SK-N-SH treated with all-trans-retinoic acid at 6 μM for 48 hours (cell line): ENCODE results near the gene GPC5.

Experiments used
- BACH2 ChIP-seq: fragments of 250-450 bp; sonication (Bioruptor Pico); IDR thresholded peaks from 2 replicates; pipeline ENCODE4 v1.9.0; 2021; ENCODE audit warnings: mild to moderate bottlenecking, borderline replicate concordance
- CSDC2 ChIP-seq: fragments of 250-450 bp; sonication (Bioruptor Pico); IDR thresholded peaks from 2 replicates; pipeline ENCODE4 v1.5.0; 2020; ENCODE audit warnings: mild to moderate bottlenecking, moderate library complexity
- ESRRG ChIP-seq: fragments of 250-450 bp; sonication (Bioruptor Pico); IDR thresholded peaks from 2 replicates; pipeline ENCODE4 v1.6.1; 2021; ENCODE audit warnings: mild to moderate bottlenecking
- GLIS3 ChIP-seq: fragments of 250-450 bp; sonication (Bioruptor Pico); IDR thresholded peaks from 2 replicates; pipeline ENCODE4 v1.5.0; 2020; ENCODE audit warnings: mild to moderate bottlenecking, moderate library complexity
- ISL1 ChIP-seq: fragments of 250-450 bp; sonication (Bioruptor Pico); IDR thresholded peaks from 2 replicates; pipeline ENCODE4 v2.1.2; 2022; ENCODE audit warnings: mild to moderate bottlenecking, moderate library complexity
- OSR1 ChIP-seq: fragments of 250-450 bp; sonication (Bioruptor Pico); IDR thresholded peaks from 2 replicates; pipeline ENCODE4 v1.8.0; 2022; ENCODE audit warnings: moderate library complexity, mild to moderate bottlenecking, inconsistent platforms
- PPARA ChIP-seq: fragments of 250-450 bp; sonication (Bioruptor Pico); IDR thresholded peaks from 2 replicates; pipeline ENCODE4 v1.5.0; 2020; ENCODE audit warnings: mild to moderate bottlenecking, borderline replicate concordance
- RARB ChIP-seq: fragments of 250-450 bp; sonication (Bioruptor Pico); IDR thresholded peaks from 2 replicates; pipeline ENCODE4 v1.8.0; 2021; ENCODE audit warnings: mild to moderate bottlenecking, moderate library complexity
- SNAI2 ChIP-seq: fragments of 250-450 bp; sonication (Bioruptor Pico); IDR thresholded peaks from 2 replicates; pipeline ENCODE4 v1.5.0; 2020; ENCODE audit warnings: mild to moderate bottlenecking, moderate library complexity
- TCF4 ChIP-seq: fragments of 250-450 bp; sonication (Bioruptor Pico); IDR thresholded peaks from 2 replicates; pipeline ENCODE4 v1.8.0; 2021; ENCODE audit warnings: mild to moderate bottlenecking, moderate library complexity, borderline replicate concordance
- ZNF70 ChIP-seq: fragments of 450-650 bp; formaldehyde crosslinking; IDR thresholded peaks from 2 replicates; pipeline ENCODE4 v1.5.0; 2020; ENCODE audit warnings: mild to moderate bottlenecking, moderate library complexity
- TF ChIP-seq, protein P1 (sequence below): fragments of 250-450 bp; sonication (Bioruptor Pico); IDR thresholded peaks from 2 replicates; pipeline ENCODE4 v1.8.0; 2020; ENCODE audit warnings: mild to moderate bottlenecking, moderate library complexity, borderline replicate concordance
- TF ChIP-seq, protein P2 (sequence below): fragments of 250-450 bp; sonication (Bioruptor Pico); IDR thresholded peaks from 2 replicates; pipeline ENCODE4 v1.5.1; 2020; ENCODE audit warnings: low read depth, mild to moderate bottlenecking, moderate library complexity
- TF ChIP-seq, protein P3 (sequence below): fragments of 250-450 bp; sonication (Bioruptor Pico); IDR thresholded peaks from 2 replicates; pipeline ENCODE4 v1.5.0; 2020; ENCODE audit warnings: mild to moderate bottlenecking, moderate library complexity

DNA sequence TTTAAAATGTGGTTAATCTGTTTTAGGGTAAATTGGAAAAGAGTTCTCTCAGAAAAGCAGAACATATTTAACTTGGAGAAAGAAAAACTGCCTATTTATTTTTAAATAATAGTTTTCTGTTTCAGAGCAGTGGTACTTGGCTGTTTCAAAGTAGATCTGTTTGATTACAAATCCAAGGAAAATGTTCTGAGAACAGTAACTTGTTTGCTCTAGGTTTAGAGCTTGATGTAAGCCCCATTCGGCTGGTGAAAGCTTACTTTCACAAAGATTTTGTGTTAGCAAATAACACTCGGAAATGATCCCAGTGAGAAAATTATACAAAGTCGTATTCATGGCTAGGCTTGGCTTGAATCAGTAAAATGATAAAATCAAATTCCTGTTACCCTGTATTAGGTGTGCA is 1432.4 kb downstream of the GPC5 start:
- TF ChIP-seq, protein P1, sequence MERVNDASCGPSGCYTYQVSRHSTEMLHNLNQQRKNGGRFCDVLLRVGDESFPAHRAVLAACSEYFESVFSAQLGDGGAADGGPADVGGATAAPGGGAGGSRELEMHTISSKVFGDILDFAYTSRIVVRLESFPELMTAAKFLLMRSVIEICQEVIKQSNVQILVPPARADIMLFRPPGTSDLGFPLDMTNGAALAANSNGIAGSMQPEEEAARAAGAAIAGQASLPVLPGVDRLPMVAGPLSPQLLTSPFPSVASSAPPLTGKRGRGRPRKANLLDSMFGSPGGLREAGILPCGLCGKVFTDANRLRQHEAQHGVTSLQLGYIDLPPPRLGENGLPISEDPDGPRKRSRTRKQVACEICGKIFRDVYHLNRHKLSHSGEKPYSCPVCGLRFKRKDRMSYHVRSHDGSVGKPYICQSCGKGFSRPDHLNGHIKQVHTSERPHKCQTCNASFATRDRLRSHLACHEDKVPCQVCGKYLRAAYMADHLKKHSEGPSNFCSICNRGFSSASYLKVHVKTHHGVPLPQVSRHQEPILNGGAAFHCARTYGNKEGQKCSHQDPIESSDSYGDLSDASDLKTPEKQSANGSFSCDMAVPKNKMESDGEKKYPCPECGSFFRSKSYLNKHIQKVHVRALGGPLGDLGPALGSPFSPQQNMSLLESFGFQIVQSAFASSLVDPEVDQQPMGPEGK (CRISPR knock-in tag), result no peak
- TF ChIP-seq GLIS3 (CRISPR knock-in tag) (no peak), ZNF70 (no peak), OSR1 (CRISPR knock-in tag) (no peak), ESRRG (CRISPR knock-in tag) (no peak), ISL1 (no peak), RARB (CRISPR knock-in tag) (no peak), CSDC2 (no peak), SNAI2 (CRISPR knock-in tag) (no peak), PPARA (CRISPR knock-in tag) (no peak), BACH2 (CRISPR knock-in tag) (no peak), TCF4 (CRISPR knock-in tag) (no peak)
- TF ChIP-seq, protein P2, sequence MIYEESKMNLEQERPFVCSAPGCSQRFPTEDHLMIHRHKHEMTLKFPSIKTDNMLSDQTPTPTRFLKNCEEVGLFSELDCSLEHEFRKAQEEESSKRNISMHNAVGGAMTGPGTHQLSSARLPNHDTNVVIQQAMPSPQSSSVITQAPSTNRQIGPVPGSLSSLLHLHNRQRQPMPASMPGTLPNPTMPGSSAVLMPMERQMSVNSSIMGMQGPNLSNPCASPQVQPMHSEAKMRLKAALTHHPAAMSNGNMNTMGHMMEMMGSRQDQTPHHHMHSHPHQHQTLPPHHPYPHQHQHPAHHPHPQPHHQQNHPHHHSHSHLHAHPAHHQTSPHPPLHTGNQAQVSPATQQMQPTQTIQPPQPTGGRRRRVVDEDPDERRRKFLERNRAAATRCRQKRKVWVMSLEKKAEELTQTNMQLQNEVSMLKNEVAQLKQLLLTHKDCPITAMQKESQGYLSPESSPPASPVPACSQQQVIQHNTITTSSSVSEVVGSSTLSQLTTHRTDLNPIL, result no peak
- TF ChIP-seq, protein P3, sequence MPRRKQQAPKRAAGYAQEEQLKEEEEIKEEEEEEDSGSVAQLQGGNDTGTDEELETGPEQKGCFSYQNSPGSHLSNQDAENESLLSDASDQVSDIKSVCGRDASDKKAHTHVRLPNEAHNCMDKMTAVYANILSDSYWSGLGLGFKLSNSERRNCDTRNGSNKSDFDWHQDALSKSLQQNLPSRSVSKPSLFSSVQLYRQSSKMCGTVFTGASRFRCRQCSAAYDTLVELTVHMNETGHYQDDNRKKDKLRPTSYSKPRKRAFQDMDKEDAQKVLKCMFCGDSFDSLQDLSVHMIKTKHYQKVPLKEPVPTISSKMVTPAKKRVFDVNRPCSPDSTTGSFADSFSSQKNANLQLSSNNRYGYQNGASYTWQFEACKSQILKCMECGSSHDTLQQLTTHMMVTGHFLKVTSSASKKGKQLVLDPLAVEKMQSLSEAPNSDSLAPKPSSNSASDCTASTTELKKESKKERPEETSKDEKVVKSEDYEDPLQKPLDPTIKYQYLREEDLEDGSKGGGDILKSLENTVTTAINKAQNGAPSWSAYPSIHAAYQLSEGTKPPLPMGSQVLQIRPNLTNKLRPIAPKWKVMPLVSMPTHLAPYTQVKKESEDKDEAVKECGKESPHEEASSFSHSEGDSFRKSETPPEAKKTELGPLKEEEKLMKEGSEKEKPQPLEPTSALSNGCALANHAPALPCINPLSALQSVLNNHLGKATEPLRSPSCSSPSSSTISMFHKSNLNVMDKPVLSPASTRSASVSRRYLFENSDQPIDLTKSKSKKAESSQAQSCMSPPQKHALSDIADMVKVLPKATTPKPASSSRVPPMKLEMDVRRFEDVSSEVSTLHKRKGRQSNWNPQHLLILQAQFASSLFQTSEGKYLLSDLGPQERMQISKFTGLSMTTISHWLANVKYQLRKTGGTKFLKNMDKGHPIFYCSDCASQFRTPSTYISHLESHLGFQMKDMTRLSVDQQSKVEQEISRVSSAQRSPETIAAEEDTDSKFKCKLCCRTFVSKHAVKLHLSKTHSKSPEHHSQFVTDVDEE (CRISPR knock-in tag), result no peak
